ENCODE data around the gene AGBL4. TPM values are rescaled to one million over a fixed set of nuclear protein-coding genes. Genes with fewer than 3 reads are reported as not detected.

The AGBL4 gene
- total RNA-seq, 1 donor from 2014 or later, result 2.1 TPM

- Histone ChIP-seq H3K27ac (no peak overlapping the region), H3K4me3 (no peak overlapping the region), H3K27me3 (ENCODE audit: low read depth) (no peaks in the 10 kb centered on the region), H3K36me3 (no peaks in the 10 kb centered on the region), H3K9me3 (peaks cover 4% of the 10 kb centered on the region), H3K4me1 (no peaks in the 10 kb centered on the region)
- ATAC-seq, result no peak
- intact Hi-C loops (cut with DNase I), result no loop called here
- no peak for DNase-seq
- TF ChIP-seq, protein P1, sequence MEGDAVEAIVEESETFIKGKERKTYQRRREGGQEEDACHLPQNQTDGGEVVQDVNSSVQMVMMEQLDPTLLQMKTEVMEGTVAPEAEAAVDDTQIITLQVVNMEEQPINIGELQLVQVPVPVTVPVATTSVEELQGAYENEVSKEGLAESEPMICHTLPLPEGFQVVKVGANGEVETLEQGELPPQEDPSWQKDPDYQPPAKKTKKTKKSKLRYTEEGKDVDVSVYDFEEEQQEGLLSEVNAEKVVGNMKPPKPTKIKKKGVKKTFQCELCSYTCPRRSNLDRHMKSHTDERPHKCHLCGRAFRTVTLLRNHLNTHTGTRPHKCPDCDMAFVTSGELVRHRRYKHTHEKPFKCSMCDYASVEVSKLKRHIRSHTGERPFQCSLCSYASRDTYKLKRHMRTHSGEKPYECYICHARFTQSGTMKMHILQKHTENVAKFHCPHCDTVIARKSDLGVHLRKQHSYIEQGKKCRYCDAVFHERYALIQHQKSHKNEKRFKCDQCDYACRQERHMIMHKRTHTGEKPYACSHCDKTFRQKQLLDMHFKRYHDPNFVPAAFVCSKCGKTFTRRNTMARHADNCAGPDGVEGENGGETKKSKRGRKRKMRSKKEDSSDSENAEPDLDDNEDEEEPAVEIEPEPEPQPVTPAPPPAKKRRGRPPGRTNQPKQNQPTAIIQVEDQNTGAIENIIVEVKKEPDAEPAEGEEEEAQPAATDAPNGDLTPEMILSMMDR (IDR thresholded peaks at IDR 0.05), result no peak
Measured at GRCh38 chr1:49199564-49199963, 824.2 kb downstream of the AGBL4 start.

- no peaks in the 10 kb centered on the region for H3K4me1 ChIP-seq
- ATAC-seq, result no peak
- no peaks in the 10 kb centered on the region for H3K27me3 ChIP-seq (ENCODE audit: low read depth)
- no peak overlapping the region for H3K27ac ChIP-seq
- TF ChIP-seq, protein P1 (IDR thresholded peaks at IDR 0.05), result no peak
- intact Hi-C loops (cut with DNase I), result no loop called here
- H3K4me3 ChIP-seq, result no peak overlapping the region
- no peaks in the 10 kb centered on the region for H3K36me3 ChIP-seq
- H3K9me3 ChIP-seq, result no peaks in the 10 kb centered on the region
- no peak for DNase-seq
Measured at GRCh38 chr1:49197081-49197480, 826.7 kb downstream of the AGBL4 start.

GRCh38 chr1:49190138-49190537, 833.6 kb downstream of the AGBL4 start:
- ATAC-seq, result no peak
- Histone ChIP-seq H3K27ac (no peak overlapping the region), H3K4me3 (no peak overlapping the region), H3K9me3 (no peaks in the 10 kb centered on the region), H3K36me3 (no peaks in the 10 kb centered on the region), H3K27me3 (ENCODE audit: low read depth) (no peaks in the 10 kb centered on the region), H3K4me1 (no peaks in the 10 kb centered on the region)
- intact Hi-C loops (cut with DNase I), result no loop called here
- no peak for DNase-seq
- TF ChIP-seq, protein P1 (IDR thresholded peaks at IDR 0.05), result no peak

- ATAC-seq, result no peak
- TF ChIP-seq, protein P1 (IDR thresholded peaks at IDR 0.05), result no peak
- H3K4me1 ChIP-seq, result no peaks in the 10 kb centered on the region
Measured at GRCh38 chr1:49187056-49187455, 836.7 kb downstream of the AGBL4 start.

DNA sequence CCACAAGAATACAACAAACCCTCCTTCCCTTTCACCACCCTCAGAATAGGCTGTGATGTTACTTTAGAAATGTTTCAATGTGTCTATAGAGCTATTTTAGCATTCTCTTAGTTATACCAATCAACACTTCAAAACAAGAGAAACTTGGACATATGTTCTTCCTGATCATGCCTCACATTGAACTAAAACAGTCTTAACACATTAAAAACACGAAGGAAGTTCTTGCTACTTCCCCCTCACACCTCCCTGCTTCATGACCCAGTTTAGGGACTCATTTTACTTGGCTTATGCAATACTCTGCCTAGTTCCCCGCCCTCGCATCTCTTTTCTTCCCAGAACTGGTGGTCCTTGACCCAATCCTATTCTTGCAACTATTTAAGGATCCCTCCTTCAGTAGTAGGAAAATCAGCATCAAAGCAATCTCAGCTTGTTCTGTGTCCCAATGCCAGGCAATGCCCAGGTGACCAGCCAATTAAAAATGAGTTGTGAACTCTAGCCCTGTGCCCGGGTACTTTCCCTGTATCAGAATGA, 838.2 kb downstream of the AGBL4 start:
- H3K27ac ChIP-seq, result no peak overlapping the region
- H3K9me3 ChIP-seq, result no peaks in the 10 kb centered on the region
- TF ChIP-seq, protein P1 (IDR thresholded peaks at IDR 0.05), result no peak
- no peaks in the 10 kb centered on the region for H3K36me3 ChIP-seq
- H3K4me1 ChIP-seq, result no peaks in the 10 kb centered on the region
- ATAC-seq, result no peak
- intact Hi-C loops (cut with DNase I), result no loop called here
- no peak overlapping the region for H3K4me3 ChIP-seq
- no peaks in the 10 kb centered on the region for H3K27me3 ChIP-seq (ENCODE audit: low read depth)
- DNase-seq, result no peak

More at GRCh38 chr1:49187056-49187455, 836.7 kb downstream of the AGBL4 start:
- intact Hi-C loops (cut with DNase I), result no loop called here
- DNase-seq, result no peak
- H3K27ac ChIP-seq, result no peak overlapping the region
- no peaks in the 10 kb centered on the region for H3K27me3 ChIP-seq (ENCODE audit: low read depth)
- no peaks in the 10 kb centered on the region for H3K36me3 ChIP-seq
- H3K4me3 ChIP-seq, result no peak overlapping the region
- H3K9me3 ChIP-seq, result no peaks in the 10 kb centered on the region
